Measurements from ENCODE around the gene GPR85.

DNA sequence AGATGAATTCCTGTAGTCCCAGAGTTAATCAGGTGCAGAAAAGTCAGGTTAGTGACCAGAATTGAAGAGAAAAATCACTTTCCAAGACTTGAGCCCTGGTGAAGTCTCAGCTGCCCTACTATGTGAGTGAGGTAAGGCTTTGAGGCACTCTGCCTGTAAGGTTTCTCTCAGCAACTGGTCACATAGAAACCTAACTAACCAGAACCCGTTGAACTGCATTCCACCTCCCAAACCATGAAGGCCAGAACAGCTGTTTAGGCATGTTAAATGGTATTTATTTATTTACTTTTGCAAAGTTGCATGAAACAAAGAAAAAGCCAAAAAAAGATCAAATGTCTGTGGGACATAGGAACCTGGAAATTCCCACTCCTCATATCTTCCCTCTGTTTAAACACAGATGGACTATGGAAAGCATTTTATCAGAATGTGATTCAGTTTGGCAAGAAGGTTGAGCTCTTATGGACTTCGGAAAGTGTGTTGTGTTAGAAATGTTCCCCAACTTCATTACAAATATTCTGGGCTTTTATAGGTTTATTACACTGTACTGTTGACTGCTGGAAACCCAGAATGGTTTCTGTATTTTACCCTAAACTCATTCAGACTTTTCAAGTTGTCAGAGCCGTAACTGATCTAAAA, 12.8 kb upstream of the GPR85 start:
- TF ChIP-seq POLR2AphosphoS5 (IDR thresholded peaks at IDR 0.05; ENCODE audit: borderline replicate concordance, low read depth, low read length) (no peak), EZH2 (IDR thresholded peaks at IDR 0.05) (no peak), FOXP2 (optimal IDR thresholded peaks at IDR 0.05; ENCODE audit: control extremely low read depth, extremely low read length, insufficient read depth) (no peak)
